ACC112 (cell line): ENCODE results near the gene STIMATE.

Source experiments
- H2AFZ ChIP-seq: fragments of 200-600 bp; sonication (generic); one replicate; pipeline ENCODE4 v1.6.0; 2017; ENCODE audit warnings: antibody characterized with exemption, low read length; ENCODE audit not compliant: unreplicated experiment
- H3K27ac ChIP-seq: fragments of 200-600 bp; sonication (generic); 2 replicates; pipeline ENCODE4 v1.5.1; 2014; ENCODE audit warnings: low read depth, mild to moderate bottlenecking, antibody characterized with exemption, low read length, moderate library complexity
- H3K27me3 ChIP-seq: fragments of 200-600 bp; sonication (generic); 2 replicates; pipeline ENCODE4 v1.6.1; 2014; ENCODE audit warnings: mild to moderate bottlenecking, antibody characterized with exemption, low read length, moderate library complexity, mixed read lengths; ENCODE audit not compliant: insufficient read depth
- H3K36me3 ChIP-seq: fragments of 200-600 bp; sonication (generic); 2 replicates; pipeline ENCODE4 v1.6.1; 2016; ENCODE audit warnings: mild to moderate bottlenecking, antibody characterized with exemption, low read length, moderate library complexity, mixed read lengths; ENCODE audit not compliant: insufficient read depth
- H3K4me1 ChIP-seq: fragments of 200-600 bp; sonication (generic); one replicate; pipeline ENCODE4 v1.6.1; 2016; ENCODE audit warnings: low read length, mixed read lengths; ENCODE audit not compliant: insufficient read depth, unreplicated experiment, control insufficient read depth
- H3K4me3 ChIP-seq: fragments of 200-600 bp; sonication (generic); 2 replicates; pipeline ENCODE4 v1.5.1; 2014; ENCODE audit warnings: mild to moderate bottlenecking, low read depth, low read length
- H3K79me2 ChIP-seq: fragments of 200-600 bp; sonication (generic); one replicate; pipeline ENCODE4 v1.6.0; 2016; ENCODE audit warnings: low read length; ENCODE audit not compliant: control insufficient read depth, unreplicated experiment, insufficient read depth

STIMATE gene

GRCh38 chr3:52893723-52894122 lies 3.6 kb downstream of the STIMATE start:
- Histone ChIP-seq H2AFZ (no peak overlapping the region), H3K4me3 (peak overlapping the region; percentile 71; the same call in 1 of the 2 replicates), H3K27ac (peak overlapping the region; percentile 22; the same call in 1 of the 2 replicates)

GRCh38 chr3:52892625-52893311 lies 4.6 kb downstream of the STIMATE start:
- Histone ChIP-seq H3K79me2 (peaks cover 60% of the 10 kb centered on the region), H3K4me1 (peaks cover 49% of the 10 kb centered on the region), H3K4me3 (peak overlapping the region; percentile 71), H3K27ac (peak overlapping the region; percentile 22), H2AFZ (peak overlapping the region; percentile 79), H3K36me3 (no peaks in the 10 kb centered on the region), H3K27me3 (no peaks in the 10 kb centered on the region)

More at GRCh38 chr3:52893723-52894122, 3.6 kb downstream of the STIMATE start:
- H3K79me2 ChIP-seq: peaks cover 54% of the 10 kb centered on the region
- H3K4me1 ChIP-seq: peaks cover 49% of the 10 kb centered on the region
- H3K36me3 ChIP-seq: no peaks in the 10 kb centered on the region
- H3K27me3 ChIP-seq: no peaks in the 10 kb centered on the region

DNA sequence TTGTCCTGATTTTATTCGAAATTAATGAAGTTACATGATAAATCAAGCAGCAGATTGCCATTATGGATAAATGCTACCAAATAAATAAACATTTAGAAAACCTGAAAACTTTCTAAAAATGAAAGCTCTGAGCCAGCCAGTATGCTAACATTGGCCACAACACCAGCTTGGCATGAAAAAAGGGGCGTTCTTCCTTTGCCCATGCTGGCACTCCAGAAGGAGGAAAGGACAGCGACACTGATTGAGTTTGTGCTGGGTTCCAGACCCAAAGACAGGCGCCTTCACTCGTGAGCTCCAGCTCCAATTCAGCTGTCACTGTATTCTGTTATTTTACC lies 5.1 kb downstream of the STIMATE start:
- H3K27me3 ChIP-seq: no peaks in the 10 kb centered on the region
- peaks cover 60% of the 10 kb centered on the region for H3K79me2 ChIP-seq
- no peaks in the 10 kb centered on the region for H3K36me3 ChIP-seq
- H3K27ac ChIP-seq: no peak overlapping the region
- H3K4me3 ChIP-seq: peak overlapping the region; percentile 71; the same call in 1 of the 2 replicates
- peaks cover 49% of the 10 kb centered on the region for H3K4me1 ChIP-seq
- H2AFZ ChIP-seq: no peak overlapping the region

DNA sequence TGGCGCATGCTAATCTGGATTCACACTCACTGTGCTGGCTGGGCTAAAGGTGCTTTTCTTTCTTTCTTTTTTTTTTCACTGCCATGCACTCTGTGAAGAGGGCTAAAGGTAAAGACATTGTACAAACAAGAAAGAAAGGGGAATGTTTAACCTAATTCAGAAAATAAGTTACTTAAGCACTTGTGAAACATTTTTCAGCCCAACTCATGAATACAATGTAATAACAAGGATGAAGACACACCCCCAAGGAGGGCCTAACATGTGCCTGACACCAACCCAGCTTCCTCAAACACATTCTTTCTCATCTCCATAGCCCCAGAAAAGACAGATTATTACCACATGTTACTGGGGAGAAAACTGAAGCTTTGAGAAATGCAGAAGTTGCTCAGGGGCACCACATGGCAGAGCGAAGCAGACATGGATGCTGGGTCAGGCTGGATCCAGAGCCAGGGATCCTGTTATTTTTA lies 5.7 kb downstream of the STIMATE start:
- Histone ChIP-seq H3K27ac (no peak overlapping the region; the same call in 1 of the 2 replicates), H2AFZ (no peak overlapping the region), H3K4me3 (no peak overlapping the region), H3K36me3 (no peaks in the 10 kb centered on the region), H3K4me1 (peaks cover 49% of the 10 kb centered on the region), H3K27me3 (no peaks in the 10 kb centered on the region), H3K79me2 (peaks cover 57% of the 10 kb centered on the region)

GRCh38 chr3:52891164-52891563 lies 6.2 kb downstream of the STIMATE start:
- Histone ChIP-seq H3K27ac (no peak overlapping the region), H3K4me3 (no peak overlapping the region), H2AFZ (no peak overlapping the region), H3K4me1 (peaks cover 47% of the 10 kb centered on the region), H3K27me3 (no peaks in the 10 kb centered on the region), H3K36me3 (peaks cover 2% of the 10 kb centered on the region; the same call in 1 of the 2 replicates), H3K79me2 (peaks cover 57% of the 10 kb centered on the region)

DNA sequence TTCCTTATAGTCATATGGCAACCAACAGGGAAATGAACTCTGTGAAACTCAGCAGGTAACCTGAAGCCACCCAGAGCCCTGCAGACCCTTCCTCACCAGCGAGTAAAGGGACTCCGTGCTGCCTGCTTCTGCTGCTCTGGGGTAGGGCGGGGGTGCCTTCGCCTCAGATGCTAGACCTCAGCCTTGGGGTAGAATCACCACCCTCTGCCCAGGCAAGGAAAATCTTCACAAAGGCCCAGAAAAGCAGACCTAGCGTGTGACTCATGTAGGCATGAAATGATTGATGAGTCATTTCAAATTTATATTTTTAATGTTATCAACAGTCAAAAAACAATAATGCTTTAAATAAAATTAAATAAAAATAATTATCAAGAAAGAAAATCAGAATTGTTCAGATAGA lies 6.6 kb downstream of the STIMATE start:
- peaks cover 3% of the 10 kb centered on the region; the same call in 1 of the 2 replicates for H3K36me3 ChIP-seq
- peaks cover 43% of the 10 kb centered on the region for H3K4me1 ChIP-seq
- H2AFZ ChIP-seq: no peak overlapping the region
- peaks cover 53% of the 10 kb centered on the region for H3K79me2 ChIP-seq
- H3K27me3 ChIP-seq: no peaks in the 10 kb centered on the region
- H3K4me3 ChIP-seq: no peak overlapping the region
- H3K27ac ChIP-seq: no peak overlapping the region

DNA sequence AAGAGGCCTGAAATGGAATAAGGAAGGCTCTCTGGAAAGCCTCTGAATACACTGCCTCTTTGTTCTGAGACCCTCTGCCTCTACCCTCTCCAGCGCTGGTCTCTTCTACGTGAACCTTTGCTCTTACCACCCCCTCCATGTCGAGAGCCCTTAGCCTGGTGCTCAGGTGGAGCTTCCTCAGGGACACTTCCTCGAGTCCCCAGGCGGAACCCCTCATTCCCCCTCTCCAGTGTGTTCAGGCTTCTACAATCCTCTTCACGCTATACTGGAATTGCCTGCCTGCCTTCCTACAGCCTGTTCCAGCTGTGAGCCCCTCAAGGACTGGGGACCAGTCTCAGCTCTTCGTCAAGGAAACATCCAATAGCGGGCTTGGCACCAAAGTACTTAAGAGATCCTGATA lies 7.4 kb downstream of the STIMATE start:
- no peak overlapping the region for H3K4me3 ChIP-seq
- H3K4me1 ChIP-seq: peaks cover 36% of the 10 kb centered on the region
- H3K27me3 ChIP-seq: no peaks in the 10 kb centered on the region
- peaks cover 45% of the 10 kb centered on the region for H3K79me2 ChIP-seq
- H3K27ac ChIP-seq: no peak overlapping the region
- no peak overlapping the region for H2AFZ ChIP-seq
- H3K36me3 ChIP-seq: peaks cover 11% of the 10 kb centered on the region; the same call in 1 of the 2 replicates

- Histone ChIP-seq H3K36me3 (peaks cover 15% of the 10 kb centered on the region; the same call in 1 of the 2 replicates), H3K79me2 (peaks cover 24% of the 10 kb centered on the region), H3K27ac (no peak overlapping the region), H3K4me1 (peaks cover 18% of the 10 kb centered on the region), H2AFZ (no peak overlapping the region), H3K4me3 (no peak overlapping the region), H3K27me3 (no peaks in the 10 kb centered on the region)
Observed at GRCh38 chr3:52887166-52887565, 10.2 kb downstream of the STIMATE start.

- no peak overlapping the region for H3K4me3 ChIP-seq
- H3K79me2 ChIP-seq: peaks cover 21% of the 10 kb centered on the region
- H2AFZ ChIP-seq: no peak overlapping the region
- peaks cover 8% of the 10 kb centered on the region for H3K4me1 ChIP-seq
- H3K27me3 ChIP-seq: no peaks in the 10 kb centered on the region
- H3K36me3 ChIP-seq: peaks cover 15% of the 10 kb centered on the region; the same call in 1 of the 2 replicates
- no peak overlapping the region for H3K27ac ChIP-seq
Observed at GRCh38 chr3:52886049-52886730, 11.2 kb downstream of the STIMATE start.

- Histone ChIP-seq H3K27me3 (no peaks in the 10 kb centered on the region), H3K27ac (no peak overlapping the region), H2AFZ (no peak overlapping the region), H3K36me3 (peaks cover 15% of the 10 kb centered on the region; the same call in 1 of the 2 replicates), H3K79me2 (peaks cover 5% of the 10 kb centered on the region), H3K4me1 (no peaks in the 10 kb centered on the region), H3K4me3 (no peak overlapping the region)
Observed at GRCh38 chr3:52882377-52882776, 15.0 kb downstream of the STIMATE start.
